HG03159 (cell line): ENCODE measurements around the gene METTL16.
"Not testable (repeated sequence)": the region's sequence is repeated elsewhere in the genome, so short reads cannot be mapped to it uniquely, and the experiment has no call there.

Source experiments
- ATAC-seq: cut with Tn5 transposase; IDR thresholded peaks from one replicate; pipeline ENCODE4 v1.9.1; 2021; ENCODE audit warnings: mild to moderate bottlenecking, moderate library complexity; ENCODE audit not compliant: unreplicated experiment

The METTL16 gene

DNA sequence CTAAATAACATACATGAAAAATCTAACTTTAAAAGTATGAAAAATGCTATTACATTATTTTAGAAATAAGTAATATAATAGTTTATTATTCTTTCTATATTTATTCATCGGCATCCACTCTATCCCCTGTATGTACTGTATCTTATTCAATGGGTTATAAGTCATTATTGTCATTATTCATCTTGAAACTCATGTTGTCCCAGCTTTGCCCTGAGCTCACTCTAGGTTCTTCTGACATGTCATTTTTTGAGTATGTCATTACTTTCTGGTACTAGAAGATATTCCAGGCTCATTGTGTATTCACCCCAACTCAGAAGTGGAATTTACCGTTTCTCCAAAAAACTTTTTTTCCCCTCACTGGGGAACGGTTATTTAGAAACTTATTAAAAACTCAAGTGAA lies 57.8 kb downstream of the METTL16 start:
- ATAC-seq: no peak

DNA sequence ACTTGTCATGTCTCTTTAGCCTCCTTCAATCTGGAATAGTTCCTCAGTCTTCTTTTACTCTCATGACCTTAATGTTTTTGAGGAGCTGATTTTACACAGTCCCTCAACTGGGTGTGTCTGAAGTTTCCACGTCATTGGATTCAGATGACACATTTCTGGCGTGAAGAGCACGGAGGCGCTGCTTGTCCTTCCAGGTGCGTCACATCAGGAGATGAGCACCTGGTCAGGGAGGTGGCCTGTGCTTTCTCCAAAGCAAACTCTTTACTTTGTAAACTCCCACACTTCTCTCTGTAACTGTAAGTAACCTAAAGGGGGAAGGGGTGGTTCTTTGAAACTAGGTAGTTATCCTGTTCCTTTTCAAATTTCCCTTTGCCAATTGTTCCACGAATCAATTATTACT lies 58.4 kb downstream of the METTL16 start:
- no peak for ATAC-seq

DNA sequence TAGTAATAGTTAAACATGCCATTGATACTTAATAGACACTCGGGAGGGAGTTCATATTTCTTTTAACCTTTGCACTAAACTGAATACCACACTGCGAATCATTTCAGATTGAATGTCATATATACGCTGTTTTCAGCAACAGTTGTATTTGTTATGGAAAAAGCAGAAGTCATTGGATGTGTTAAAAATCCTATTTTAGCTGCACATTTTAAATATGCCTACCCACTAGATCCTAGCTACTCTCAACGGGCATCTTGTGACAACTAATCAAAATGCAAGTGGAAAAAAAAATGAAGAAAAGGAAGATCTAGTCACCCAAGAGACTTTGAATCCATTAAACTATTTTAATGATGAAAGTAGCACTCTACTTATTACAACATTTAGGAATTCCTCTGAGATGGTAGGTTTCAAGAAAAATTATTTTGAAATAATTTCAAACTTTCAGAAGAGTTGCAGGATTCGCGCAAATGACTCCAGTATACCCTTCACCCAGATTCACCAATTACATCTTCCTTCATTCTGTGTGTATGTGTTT lies 59.4 kb downstream of the METTL16 start:
- ATAC-seq: no peak

DNA sequence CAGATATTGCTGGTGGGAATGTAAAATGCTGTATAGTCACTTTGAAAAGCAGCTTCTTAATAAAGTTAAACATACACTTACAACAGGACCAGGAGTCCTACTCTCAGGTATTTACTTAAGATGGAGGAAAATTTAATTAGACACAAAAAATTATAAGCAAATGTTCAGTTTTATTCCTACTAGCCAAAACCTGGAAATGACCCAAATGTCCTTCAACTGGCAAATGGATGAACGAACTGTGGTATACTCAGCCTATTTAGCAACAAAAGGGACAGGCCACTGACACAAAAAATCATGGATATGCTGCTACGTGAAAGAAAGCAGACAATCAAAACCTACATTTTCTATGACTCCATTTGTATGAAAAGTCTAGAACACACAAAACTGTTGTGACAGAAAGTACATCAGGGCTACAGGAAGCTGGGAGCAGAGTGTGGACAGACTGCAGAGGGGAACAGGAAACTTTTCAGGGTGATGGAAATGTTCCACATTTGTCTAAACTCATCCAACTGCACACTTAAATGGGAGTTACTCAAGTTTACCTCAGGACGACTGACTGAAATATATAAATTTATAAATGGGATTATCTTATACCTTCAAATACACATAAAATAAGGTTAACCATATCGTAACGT lies 61.6 kb downstream of the METTL16 start:
- ATAC-seq: no peak

DNA sequence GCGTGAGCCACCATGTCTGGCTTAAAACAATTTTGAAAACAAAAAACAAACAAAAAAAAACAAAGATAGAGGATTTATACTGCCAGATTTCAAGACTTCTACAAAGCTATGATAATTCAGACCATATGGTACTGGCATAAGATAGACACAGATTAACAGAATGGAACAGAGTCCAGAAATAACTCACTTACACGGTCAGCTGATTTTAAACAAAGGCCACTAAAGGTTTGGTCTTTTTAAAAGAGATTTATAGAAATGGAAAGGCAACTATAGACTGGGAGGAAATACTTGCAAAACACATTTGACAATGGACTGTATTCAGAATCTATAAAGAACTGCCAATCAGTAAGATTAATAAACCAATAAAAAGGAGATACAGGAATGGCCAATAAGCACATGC lies 62.2 kb downstream of the METTL16 start:
- ATAC-seq: no peak

DNA sequence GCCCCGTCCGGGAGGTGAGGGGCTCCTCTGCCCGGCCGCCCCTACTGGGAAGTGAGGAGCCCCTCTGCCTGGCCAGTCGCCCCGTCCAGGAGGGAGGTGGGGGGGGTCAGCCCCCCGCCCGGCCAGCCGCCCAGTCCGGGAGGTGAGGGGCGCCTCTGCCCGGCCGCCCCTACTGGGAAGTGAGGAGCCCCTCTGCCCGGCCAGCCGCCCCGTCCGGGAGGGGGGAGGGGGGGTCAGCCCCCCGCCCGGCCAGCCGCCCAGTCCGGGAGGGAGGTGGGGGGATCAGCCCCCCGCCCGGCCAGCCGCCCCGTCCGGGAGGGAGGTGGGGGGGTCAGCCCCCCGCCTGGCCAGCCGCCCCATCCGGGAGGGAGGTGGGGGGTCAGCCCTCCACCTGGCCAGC lies 64.2 kb downstream of the METTL16 start:
- ATAC-seq: not testable (repeated sequence)

DNA sequence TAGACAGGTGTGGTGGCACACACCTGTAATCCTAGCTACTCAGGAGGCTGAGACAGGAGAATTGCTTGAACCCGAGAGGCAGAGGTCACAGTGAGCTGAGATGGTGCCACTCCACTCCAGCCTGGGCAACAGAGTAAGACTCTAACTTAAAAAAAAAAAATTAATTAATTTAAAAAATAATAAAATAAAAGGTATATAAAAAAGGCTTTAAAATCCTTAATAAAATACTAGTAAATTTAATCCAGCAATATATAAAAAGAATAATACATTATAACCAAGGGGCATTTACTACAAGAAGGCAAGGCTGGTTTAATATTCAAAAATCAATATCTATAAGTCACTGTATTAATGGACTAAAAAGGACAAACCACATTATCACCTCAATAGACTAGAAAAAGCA lies 66.0 kb downstream of the METTL16 start:
- ATAC-seq: no peak

DNA sequence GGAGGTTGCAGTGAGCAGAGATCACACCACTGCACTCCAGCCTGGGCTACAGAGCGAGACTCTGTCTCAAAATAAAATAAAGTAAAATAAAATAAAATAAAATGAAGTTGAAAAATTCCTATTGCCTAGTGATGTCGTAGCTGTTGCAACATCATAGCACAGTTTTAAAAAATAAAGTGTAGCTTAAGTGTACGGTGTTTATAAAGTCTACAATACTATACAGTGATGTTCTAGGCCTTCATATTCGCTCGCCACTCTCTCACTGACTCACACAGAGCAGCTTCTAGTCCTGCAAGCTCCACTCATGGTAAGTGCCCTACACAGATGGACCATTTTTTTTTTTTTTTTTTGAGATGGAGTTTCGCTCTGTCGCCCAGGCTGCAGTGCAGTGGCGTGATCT lies 67.3 kb downstream of the METTL16 start:
- ATAC-seq: no peak

DNA sequence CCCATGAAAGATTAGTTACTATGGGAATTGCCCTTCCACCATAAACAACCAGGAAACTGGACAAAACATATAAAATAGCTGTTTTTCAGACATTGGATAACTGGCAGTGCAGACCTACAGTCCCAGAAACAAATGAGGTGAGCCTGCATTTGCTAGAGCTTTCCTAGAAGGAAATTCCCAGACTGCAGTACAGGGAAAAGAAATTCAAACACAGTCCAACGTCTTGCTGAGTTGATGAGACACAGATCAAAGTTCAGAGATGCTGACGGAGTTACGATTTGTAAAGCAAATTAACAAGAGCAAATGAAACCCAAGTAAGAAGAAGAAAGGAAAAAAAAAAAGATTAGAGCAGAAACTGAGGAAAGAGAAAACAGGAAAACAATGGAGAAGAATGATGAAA lies 69.5 kb downstream of the METTL16 start:
- ATAC-seq: no peak

DNA sequence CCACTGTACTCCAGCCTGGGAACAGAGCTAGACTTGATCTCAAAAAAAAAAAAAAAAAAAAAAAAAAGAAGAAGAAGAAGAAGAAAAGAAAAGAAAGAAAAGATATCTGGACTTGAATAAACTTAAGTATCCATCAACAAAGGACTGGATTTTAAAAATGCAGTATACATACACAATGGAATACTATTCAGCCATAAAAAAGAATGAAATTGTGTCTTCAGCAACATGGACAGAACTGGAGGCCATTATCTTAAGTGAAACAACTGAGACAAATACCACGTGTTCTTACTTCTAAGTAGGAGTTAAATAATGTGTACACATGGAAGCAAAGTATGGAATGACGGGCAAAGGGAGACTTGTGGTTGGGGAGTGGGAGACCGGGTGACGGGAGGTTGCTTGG lies 70.8 kb downstream of the METTL16 start:
- ATAC-seq: no peak

DNA sequence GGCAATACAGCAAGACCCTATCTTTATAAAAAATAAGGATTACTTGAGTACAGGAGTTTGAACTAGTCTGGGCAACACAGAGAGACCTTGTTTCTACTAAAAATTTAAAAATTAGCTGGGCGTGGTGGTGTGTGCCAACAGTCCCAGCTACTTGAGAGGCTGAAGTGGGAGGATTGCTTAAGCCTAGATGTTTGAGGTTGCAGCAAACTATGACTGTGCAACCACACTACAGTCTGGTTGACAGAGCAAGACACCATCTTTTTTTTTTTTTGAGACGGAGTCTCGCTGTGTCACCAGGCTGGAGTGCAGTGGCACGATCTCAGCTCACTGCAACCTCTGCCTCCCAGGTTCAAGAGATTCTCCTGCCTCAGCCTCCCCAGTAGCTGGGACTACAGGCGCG lies 71.7 kb downstream of the METTL16 start:
- not testable (repeated sequence) for ATAC-seq

DNA sequence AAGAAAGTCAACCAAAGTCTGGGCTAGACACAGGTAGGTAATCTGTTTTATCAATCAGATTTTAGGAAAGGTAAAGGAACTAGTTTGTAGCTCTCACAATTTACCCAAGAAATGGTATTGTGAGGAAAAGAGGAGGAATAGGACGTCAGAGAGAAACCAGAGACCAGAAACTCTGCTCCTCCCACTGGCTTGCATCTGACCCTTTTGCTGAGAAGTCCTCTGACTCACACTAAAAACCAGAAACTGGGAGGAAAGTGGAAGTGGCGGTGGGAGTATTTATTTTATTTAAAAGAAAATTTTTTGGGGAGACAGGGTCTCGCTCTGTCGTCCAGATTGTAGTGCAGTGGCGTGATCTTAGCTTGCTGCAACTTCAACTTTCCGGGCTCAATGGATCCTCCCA lies 72.9 kb downstream of the METTL16 start:
- ATAC-seq: no peak

DNA sequence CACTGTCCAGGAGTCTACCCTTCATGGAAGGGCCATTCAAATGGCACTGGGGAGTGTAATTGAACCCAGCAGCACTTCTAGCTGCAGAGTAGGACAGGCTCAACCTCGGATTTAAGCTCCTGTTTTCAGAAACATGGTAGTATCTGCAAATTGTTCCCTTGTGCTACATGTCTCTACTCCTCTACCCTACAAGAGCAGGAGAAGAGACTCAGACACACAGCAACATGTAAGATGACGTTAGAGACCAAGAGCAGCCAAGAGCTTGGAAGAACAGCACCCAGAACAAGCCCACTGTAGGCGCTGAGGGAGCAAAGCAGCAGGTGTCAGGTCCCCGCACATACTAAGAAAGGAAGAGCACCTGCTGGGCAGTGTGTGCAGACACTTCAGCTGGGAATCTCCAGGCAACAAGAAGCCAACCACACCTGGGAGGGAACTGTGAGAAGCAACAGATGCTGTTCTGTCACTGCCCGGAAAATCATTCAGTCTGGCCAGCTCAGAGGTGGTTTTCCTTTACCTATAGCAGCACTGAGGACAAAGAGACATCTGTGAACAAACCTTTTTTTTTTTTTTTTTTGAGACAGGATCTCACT lies 75.3 kb downstream of the METTL16 start:
- no peak for ATAC-seq

DNA sequence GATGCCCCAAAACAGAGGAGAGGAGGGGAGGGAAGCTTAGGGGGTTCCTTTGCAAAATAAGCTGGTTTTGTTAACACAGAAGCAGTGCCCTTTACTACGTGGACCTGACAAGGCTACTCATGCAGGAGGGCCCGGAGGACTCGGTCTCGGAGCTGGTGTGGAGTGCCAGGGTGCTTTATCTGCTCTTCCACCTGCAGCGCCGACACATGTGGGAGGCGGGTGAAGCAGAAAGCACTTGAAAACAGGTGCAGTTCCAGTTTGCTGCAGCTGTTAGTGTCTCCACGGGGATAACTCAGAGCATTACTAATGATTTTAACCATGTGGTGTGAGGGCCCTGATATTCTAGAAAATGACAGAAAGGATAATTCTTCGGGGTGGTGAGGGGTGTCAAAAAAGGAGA lies 75.8 kb downstream of the METTL16 start:
- no peak for ATAC-seq

DNA sequence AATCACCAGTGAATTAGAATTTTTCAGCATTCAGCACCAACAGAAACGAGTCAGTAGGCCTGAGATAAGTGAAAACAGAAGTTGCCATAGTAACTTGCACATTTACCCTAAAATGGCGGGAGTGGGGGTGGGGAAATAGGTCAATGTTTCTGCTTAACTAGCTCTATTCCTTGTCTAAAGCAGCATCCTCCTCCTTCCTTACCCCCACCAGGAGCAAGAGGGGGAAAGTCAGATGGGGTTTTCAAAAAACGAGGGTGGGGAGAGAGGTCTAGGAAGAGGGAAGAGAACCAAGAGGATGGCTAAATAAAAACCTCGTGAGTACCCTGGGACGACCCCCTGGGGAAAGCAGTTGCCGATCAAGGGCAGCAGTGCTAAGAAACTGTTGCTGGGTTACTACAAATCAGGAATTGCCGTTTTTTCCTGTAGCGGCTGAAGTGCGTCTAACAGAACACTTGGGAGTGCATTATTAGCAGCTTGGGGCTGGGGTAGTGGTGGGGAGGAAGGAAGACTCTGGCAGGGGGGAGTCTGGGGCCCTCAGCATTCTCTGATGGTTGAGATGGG lies 76.4 kb downstream of the METTL16 start:
- ATAC-seq: no peak

DNA sequence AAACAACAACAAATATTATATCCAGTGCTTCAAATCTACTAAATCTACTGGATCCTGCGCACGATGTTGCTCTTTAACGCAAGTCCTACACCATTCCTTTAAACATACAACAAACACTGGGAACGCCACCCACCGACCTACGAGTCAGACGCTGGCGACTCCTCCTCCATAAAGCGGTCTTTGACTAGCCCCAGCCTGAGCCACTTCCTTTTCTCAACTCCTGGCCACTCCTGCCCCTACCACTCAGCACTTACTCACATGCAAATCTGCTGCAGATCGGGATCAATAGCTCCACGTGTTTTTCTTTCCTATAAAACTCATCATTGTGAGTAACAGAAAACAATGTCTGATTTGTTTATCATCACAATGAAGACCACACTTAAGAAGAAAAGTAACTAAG lies 78.0 kb downstream of the METTL16 start:
- no peak for ATAC-seq

DNA sequence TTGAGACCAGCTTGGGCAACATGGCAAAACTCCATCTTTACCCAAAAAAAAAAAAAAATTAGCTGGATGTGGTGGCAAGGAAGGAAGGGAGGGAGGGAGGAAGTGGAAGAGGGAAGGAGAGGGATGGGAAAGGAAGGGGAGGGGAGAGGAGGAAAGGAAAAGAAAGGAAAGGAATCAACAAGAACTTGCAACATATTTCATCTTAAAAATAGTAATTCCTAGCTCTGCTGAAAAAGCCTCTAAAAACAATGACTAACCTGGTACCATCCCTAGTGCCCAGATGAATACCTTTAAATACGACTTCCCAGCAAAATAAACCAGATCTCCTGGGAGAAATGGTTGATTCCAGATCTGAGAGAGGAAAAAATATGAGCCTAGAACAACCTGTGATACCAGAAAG lies 83.8 kb downstream of the METTL16 start:
- ATAC-seq: no peak

DNA sequence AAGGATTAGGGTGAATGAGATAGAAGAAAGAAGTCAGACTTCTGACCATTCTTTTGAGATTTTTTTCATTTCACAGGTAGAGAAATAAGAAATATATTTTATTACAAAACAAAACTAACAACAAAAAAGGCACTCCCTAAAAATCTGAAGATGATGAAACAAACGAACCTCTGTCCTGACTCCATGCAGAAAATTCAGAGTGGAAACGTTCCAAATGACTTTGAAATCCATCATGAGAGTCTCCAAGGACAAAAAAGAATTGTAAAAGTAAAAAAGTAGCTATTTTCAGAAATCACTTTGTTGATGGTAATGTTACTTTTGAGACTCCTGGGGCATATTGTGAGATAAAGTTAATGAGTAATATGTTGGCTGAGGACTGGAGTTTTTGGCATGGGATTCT lies 84.5 kb downstream of the METTL16 start:
- no peak for ATAC-seq

DNA sequence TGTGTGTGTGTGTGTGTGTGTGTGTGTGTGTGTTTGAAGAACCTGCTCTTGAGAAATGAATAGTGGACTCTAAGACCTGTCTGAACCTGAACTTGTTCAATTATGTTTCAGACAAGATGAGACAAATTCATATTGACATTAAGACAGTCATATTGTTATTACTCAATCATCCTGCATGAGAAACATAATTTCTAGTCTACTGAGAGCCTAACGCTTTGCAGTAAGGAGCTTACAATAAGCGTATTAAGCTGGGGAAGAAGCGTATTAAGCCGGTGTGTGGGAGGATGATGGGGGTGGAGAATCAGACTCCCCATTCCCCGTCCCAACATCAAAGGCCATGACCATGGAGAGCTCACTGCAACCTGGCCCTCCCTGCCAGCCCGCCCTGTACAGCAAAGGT lies 88.4 kb downstream of the METTL16 start:
- ATAC-seq: no peak

DNA sequence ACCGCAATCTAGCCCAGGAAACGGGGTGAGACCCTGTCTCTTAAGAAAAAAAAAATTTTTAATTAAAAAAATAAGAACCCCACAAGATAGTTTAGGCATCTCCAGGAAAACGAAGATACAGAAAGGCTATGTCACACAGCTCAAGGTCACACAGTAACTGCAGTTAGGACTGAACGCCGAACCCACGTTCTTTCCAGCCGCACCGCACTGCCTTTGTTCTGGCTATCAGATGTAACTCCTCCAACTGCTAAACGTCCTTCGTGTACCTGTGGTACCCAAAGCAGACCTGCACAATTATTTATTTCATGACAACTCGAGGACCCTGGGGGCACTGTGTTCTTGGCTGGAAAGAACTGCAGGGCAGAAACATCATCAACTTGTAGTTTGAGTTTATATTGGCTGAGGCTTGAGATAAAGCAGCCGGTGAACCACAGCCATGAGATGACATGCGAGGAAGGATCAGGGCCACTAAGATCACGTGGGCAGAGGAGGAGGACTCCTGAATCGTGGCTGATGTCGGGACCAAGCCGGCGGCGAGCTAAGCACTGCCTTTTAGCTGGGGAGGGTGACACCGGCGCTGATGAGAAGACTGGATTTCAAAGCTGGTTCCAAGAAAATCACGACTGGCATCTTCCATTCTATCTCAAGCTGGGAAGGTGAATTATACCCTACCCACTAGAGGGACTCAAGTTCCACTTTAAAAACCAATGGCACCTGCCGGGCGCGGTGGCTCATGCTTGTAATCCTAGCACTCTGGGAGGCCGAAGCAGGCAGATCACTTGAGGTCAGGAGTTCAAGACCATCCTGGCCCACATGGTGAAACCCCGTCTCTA lies 90.2 kb downstream of the METTL16 start:
- ATAC-seq: no peak

DNA sequence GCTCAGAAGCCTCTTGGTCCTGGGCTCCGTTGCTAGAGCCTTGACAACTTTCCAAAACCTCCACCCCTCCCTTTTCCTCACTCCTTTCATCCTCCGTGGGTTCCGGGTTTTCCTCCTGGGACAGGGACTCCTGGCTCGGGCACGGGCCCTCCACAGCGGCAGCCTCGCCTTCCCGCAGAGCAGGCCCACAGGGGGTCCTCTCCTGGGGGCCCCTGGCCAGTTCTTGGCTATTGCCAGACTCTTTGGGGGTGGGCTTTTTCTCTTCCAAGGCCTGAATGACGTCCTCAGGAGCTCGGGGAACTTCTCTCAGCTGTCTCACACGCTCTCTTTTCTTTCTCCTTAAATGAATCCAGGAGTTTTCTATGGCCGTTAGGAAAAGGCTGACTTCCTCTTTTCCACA lies 91.5 kb downstream of the METTL16 start:
- ATAC-seq: no peak

DNA sequence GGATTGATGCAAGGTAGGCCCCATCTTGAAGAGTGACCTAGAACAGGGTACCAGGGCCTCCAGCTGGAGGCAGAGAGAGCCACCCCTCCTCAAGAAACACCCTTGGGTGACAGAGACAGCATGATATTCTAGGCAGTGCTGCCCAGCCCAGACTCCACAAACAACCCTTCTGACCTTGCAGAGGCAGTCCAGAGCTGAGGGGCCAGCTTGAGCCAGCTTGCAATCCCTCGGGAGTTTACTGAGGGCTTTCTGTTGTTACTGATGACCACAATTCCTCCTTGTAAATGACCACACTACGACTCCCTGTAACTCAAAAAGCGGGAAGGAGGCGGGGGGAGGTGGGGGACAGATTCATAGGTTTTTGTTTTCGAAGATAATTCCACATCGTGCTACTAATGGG lies 92.2 kb downstream of the METTL16 start:
- no peak for ATAC-seq
